H1 (cell line): ENCODE measurements around the gene RNF224. TPM values are rescaled to one million over a fixed set of nuclear protein-coding genes. Genes with fewer than 3 reads are reported as not detected.

Experiments
- RNF2 ChIP-seq: fragments of 200-900, 300-1000 bp; sonication (generic); IDR thresholded peaks from 2 replicates; pipeline ENCODE4 v1.7.1; 2016; ENCODE audit warnings: borderline replicate concordance, low read depth, mild to moderate bottlenecking, antibody characterized with exemption, low read length; ENCODE audit not compliant: poor library complexity, severe bottlenecking; ENCODE audit errors: missing control alignments
- TCF12 ChIP-seq: IDR thresholded peaks from 2 replicates; pipeline ENCODE4 v1.6.1; 2011; ENCODE audit warnings: low read depth, mild to moderate bottlenecking, low read length
- polyA plus RNA-seq, 7 experiments: library from polyadenylated mRNA; depleted of rRNA in 3 of 7; stranded (reverse) in 5 of 7; unstranded in 2 of 7; fragments of >200 nt in 5 of 7; fragments of 200-250 nt in 2 of 7; gene quantifications; 1 replicate in 5 of 7; 2 replicates in 1 of 7; 4 replicates in 1 of 7; pipeline versions ENCODE4 v1.2.1 to v1.2.3, GENCODE V29; 2011 to 2013; ENCODE audit warnings: missing spikeins in 2 of 7, mixed read lengths in 2 of 7
- total RNA-seq: library from RNA; stranded (reverse); fragmentation: NEBNext Ultra II Directional; extraction: Animal tissue kit (Norgen Biotek cat#: 25700); gene quantifications from 2 replicates; pipeline ENCODE4 v1.2.1, GENCODE V29; 2021

Gene RNF224
- total and polyA plus RNA-seq, 2 of the 8 experiments (the other 6 are each of a cell fraction or from before 2014, with no cell fraction given), result 0.24 TPM; not detected in 1

DNA sequence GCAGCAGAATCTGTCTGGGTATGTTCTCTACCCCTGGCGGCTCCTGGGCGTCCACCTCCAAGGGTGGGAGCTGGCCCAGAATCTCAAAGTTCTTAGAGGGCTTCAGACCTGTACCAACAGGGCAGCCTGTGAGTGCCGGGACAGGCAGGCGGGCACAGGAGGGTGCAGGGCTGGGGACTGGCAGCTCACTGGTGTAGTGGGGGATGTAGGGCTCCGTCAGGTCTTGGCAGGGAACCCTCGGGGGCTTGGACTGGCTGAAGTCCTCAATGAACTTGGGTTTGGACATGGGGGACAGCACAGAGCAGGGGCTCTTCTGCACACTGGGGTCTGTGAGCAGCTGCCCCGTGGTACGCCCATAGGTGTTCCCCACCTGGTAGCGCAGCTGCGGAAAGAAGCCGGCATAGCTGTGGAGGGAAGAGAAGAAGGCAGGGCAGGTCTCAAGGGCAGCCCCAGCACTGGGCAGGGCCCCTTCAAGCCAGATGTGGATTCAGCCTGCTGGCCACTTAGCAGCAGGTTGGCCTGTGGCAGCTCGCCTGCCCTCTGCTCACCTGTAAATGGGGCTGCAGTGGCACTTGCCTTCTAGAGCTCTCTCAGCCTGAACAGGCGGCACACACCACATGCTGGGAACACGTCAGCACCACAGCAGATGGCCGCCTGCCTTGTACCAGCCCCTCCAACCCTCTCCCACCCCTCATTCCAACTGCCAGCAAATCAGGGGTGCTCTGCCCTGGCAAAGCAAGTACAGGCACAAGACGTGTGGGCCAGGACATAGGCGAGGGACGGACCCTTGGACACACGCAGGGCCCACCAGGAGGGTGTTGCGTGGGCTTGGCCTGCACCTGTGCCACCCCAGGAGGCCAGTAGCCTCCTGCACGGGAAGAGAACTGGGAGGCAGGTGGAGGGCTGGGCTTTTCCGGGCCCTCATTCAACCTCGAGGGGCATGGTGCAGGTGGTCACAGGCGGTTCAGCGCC is 18.4 kb downstream of the RNF224 start (continued):
- TF ChIP-seq RNF2 (no peak), TCF12 (no peak)
